IMR-90 (cell line): ENCODE measurements around the gene IFNA14. TPM values are rescaled to one million over a fixed set of nuclear protein-coding genes. Genes with fewer than 3 reads are reported as not detected.
"Not testable (repeated sequence)": the region's sequence is repeated elsewhere in the genome, so short reads cannot be mapped to it uniquely, and the experiment has no call there.

Experiments
- ATAC-seq: fragments of 200-7000 bp; cut with Tn5 transposase; 2 replicates; pipeline ENCODE4 v1.9.1; 2020; ENCODE audit warnings: low read depth, mild to moderate bottlenecking, moderate library complexity
- BruUV-seq: library from RNA; stranded (reverse); fragments of 400-500 nt; replicated peaks from 2 replicates; lab custom pipeline; 2021; lab: Mats Ljungman, UMichigan
- CTCF ChIA-PET: fragments of 300-600 bp; formaldehyde crosslinking; extraction: SDS; loops from one replicate; lab custom pipeline; 2021; ENCODE audit warnings: antibody characterized with exemption; lab: Yijun Ruan, JAX
- POLR2A ChIA-PET: fragments of 300-600 bp; sonication (Branson Sonifier 250); formaldehyde crosslinking; loops from one replicate; lab custom pipeline; 2022; ENCODE audit warnings: antibody characterized with exemption; ENCODE audit not compliant: unreplicated experiment; lab: Charles Lee
- DNase-seq: peaks from one replicate; pipeline ENCODE4 v3.0.0; 2013
- H2AFZ ChIP-seq: replicated peaks from 2 replicates; pipeline ENCODE3; 2013; ENCODE audit warnings: low read length, mild to moderate bottlenecking; ENCODE audit not compliant: poor library complexity
- H2AK5ac ChIP-seq: 2 replicates; pipeline ENCODE4 v1.6.1; 2013; ENCODE audit warnings: low read depth, low read length, inconsistent platforms
- H2AK9ac ChIP-seq: replicated peaks from 2 replicates; pipeline ENCODE3; 2013; ENCODE audit warnings: mild to moderate bottlenecking, low read depth, low read length, moderate library complexity; ENCODE audit not compliant: poor library complexity
- H2BK120ac ChIP-seq: 2 replicates; pipeline ENCODE4 v1.6.1; 2013; ENCODE audit warnings: low read depth, low read length, inconsistent platforms
- H2BK15ac ChIP-seq: 3 replicates; pipeline ENCODE4 v1.6.1; 2013; ENCODE audit warnings: low read depth, low read length, inconsistent platforms
- H2BK20ac ChIP-seq: 2 replicates; pipeline ENCODE4 v1.6.1; 2013; ENCODE audit warnings: low read depth, mild to moderate bottlenecking, inconsistent platforms, low read length, moderate library complexity
- H2BK5ac ChIP-seq: 2 replicates; pipeline ENCODE4 v1.6.1; 2013; ENCODE audit warnings: mild to moderate bottlenecking, low read depth, low read length, inconsistent platforms; ENCODE audit not compliant: poor library complexity, severe bottlenecking
- H3K14ac ChIP-seq: replicated peaks from 2 replicates; pipeline ENCODE4 v1.6.1; 2013; ENCODE audit warnings: low read depth, low read length, inconsistent platforms
- H3K18ac ChIP-seq: 2 replicates; pipeline ENCODE4 v1.6.1; 2013; ENCODE audit warnings: low read depth, low read length, control low read depth
- H3K23ac ChIP-seq: 2 replicates; pipeline ENCODE4 v1.6.1; 2013; ENCODE audit warnings: low read depth, low read length, inconsistent platforms
- H3K27ac ChIP-seq: 2 replicates; pipeline ENCODE4 v1.5.1; 2013; ENCODE audit warnings: mild to moderate bottlenecking, control low read depth, low read length; ENCODE audit not compliant: insufficient read depth
- H3K27me3 ChIP-seq: 2 replicates; pipeline ENCODE4 v1.6.1; 2013; ENCODE audit warnings: low read length; ENCODE audit not compliant: control insufficient read depth, insufficient read depth
- H3K36me3 ChIP-seq: 2 replicates; pipeline ENCODE4 v1.6.1; 2013; ENCODE audit warnings: low read length, mixed read lengths; ENCODE audit not compliant: control insufficient read depth, insufficient read depth
- H3K4ac ChIP-seq: 2 replicates; pipeline ENCODE4 v1.6.1; 2013; ENCODE audit warnings: low read depth, low read length, inconsistent platforms
- H3K4me1 ChIP-seq: 2 replicates; pipeline ENCODE4 v1.6.1; 2013; ENCODE audit warnings: low read length, mixed read lengths; ENCODE audit not compliant: control insufficient read depth, insufficient read depth
- H3K4me2 ChIP-seq: 2 replicates; pipeline ENCODE4 v1.6.1; 2013; ENCODE audit warnings: low read depth, mild to moderate bottlenecking, control low read depth, low read length, moderate library complexity
- H3K4me3 ChIP-seq: 2 replicates; pipeline ENCODE4 v1.5.1; 2013; ENCODE audit warnings: low read depth, mild to moderate bottlenecking, control low read depth, low read length, moderate library complexity; ENCODE audit not compliant: insufficient read depth
- H3K56ac ChIP-seq: 2 replicates; pipeline ENCODE4 v1.6.1; 2013; ENCODE audit warnings: low read length, inconsistent platforms; ENCODE audit not compliant: insufficient read depth; ENCODE audit errors: extremely low read depth
- H3K79me1 ChIP-seq, 2 experiments: 2 replicates each; pipeline ENCODE4 v1.6.1; 2013; ENCODE audit warnings: low read length in 2 of 2, inconsistent platforms in 1 of 2, low read depth in 1 of 2
- H3K9ac ChIP-seq: 2 replicates; pipeline ENCODE4 v1.6.1; 2013; ENCODE audit warnings: low read depth, low read length, control low read depth
- H3K9me1 ChIP-seq: 2 replicates; pipeline ENCODE4 v1.6.1; 2013; ENCODE audit warnings: low read length, inconsistent platforms; ENCODE audit not compliant: insufficient read depth
- H3K9me3 ChIP-seq: 2 replicates; pipeline ENCODE4 v1.6.1; 2013; ENCODE audit warnings: low read length; ENCODE audit not compliant: control insufficient read depth, insufficient read depth
- H4K20me1 ChIP-seq: 2 replicates; pipeline ENCODE4 v1.6.1; 2013; ENCODE audit warnings: low read length, inconsistent platforms; ENCODE audit not compliant: insufficient read depth
- H4K5ac ChIP-seq: 2 replicates; pipeline ENCODE4 v1.6.1; 2013; ENCODE audit warnings: mild to moderate bottlenecking, low read depth, low read length, control low read depth
- H4K8ac ChIP-seq, 2 experiments: 2 replicates each; pipeline ENCODE4 v1.6.1; 2013; ENCODE audit warnings: low read depth in 2 of 2, low read length in 2 of 2, control low read depth in 1 of 2, inconsistent platforms in 1 of 2
- H4K91ac ChIP-seq: 2 replicates; pipeline ENCODE4 v1.6.1; 2013; ENCODE audit warnings: low read depth, low read length, inconsistent platforms; ENCODE audit not compliant: insufficient read depth
- RAD21 ChIP-seq: IDR thresholded peaks from 2 replicates; pipeline ENCODE4 v1.6.1; 2012; ENCODE audit warnings: low read length, improper control_type of control experiment
- WGBS, 2 experiments: methylation state at CpG; one replicate each; pipeline versions ENCODE4 v1.1.5 to v1.1.7; 2013; ENCODE audit warnings: missing lambda C conversion rate in 2 of 2; ENCODE audit not compliant: insufficient read length in 1 of 2; ENCODE audit errors: extremely low coverage in 2 of 2; 5-methylcytosine and 5-hydroxymethylcytosine counted together
- dilution Hi-C: fragments of 300-500 bp; cut with HindIII; formaldehyde crosslinking; loops from one replicate; pipeline ENCODE4 v1.14.3; 2018; ENCODE audit warnings: low sequenced_read_pairs; ENCODE audit not compliant: unreplicated experiment
- in situ Hi-C: fragments of 300-500 bp; cut with MboI; formaldehyde crosslinking; loops from 3 replicates; pipeline ENCODE4 v1.14.3; 2019; ENCODE audit warnings: low sequenced_read_pairs, inconsistent platforms, mixed read lengths
- intact Hi-C: fragments of 100-400 bp; cut with micrococcal nuclease; formaldehyde crosslinking; loops from 2 replicates; pipeline ENCODE4 v1.10.0; 2022
- polyA plus RNA-seq, 3 experiments: library from polyadenylated mRNA; depleted of rRNA; stranded (reverse); fragments of >200 nt; gene quantifications; 2 replicates each; pipeline ENCODE4 v1.2.3, GENCODE V29; 2012; ENCODE audit warnings: low replicate concordance in 1 of 3
- total RNA-seq: library from RNA; depleted of rRNA; stranded (reverse); fragments of >200 nt; gene quantifications from 2 replicates; pipeline ENCODE4 v1.2.3, GENCODE V29; 2012
- TF ChIP-seq, protein P1 (sequence below): conservative IDR thresholded peaks from 2 replicates; pipeline ENCODE4 v1.5.1; 2012; ENCODE audit warnings: mild to moderate bottlenecking, low read depth, low read length, improper control_type of control experiment

Gene IFNA14
- total and polyA plus RNA-seq, 2 of the 4 experiments (the other 2 are of a cell fraction), result not detected

GRCh38 chr9:21213411-21214326 is 26.1 kb downstream of the IFNA14 start:
- H3K4me3 ChIP-seq, H2BK15ac ChIP-seq, H3K27me3 ChIP-seq, H3K9me3 ChIP-seq, H3K4ac ChIP-seq, H3K36me3 ChIP-seq, H2BK20ac ChIP-seq, H4K8ac ChIP-seq, H3K4me2 ChIP-seq, H3K9me1 ChIP-seq, H3K9ac ChIP-seq, H4K20me1 ChIP-seq, H2BK5ac ChIP-seq, dilution Hi-C loops, intact Hi-C loops, BruUV-seq, H3K14ac ChIP-seq, H2AFZ ChIP-seq, H4K5ac ChIP-seq, H2BK120ac ChIP-seq, H4K91ac ChIP-seq, H3K27ac ChIP-seq, POLR2A ChIA-PET, H3K79me1 ChIP-seq, CTCF ChIA-PET, H2AK5ac ChIP-seq, H3K4me1 ChIP-seq, H3K18ac ChIP-seq, H2AK9ac ChIP-seq, H3K23ac ChIP-seq, H3K56ac ChIP-seq: not testable (repeated sequence)
- no CpG with 5 or more reads among the region's 5 CpGs for WGBS, 2 experiments
- ATAC-seq, result peak; percentile 59; the same call in 1 of the 2 replicates
- in situ Hi-C loops, result loop anchor here (25.0 kb wide), 1 partner anchor 574 kb away; no protein-coding TSS in a partner anchor
- DNase-seq, result peak; percentile 0
- TF ChIP-seq, protein P1, sequence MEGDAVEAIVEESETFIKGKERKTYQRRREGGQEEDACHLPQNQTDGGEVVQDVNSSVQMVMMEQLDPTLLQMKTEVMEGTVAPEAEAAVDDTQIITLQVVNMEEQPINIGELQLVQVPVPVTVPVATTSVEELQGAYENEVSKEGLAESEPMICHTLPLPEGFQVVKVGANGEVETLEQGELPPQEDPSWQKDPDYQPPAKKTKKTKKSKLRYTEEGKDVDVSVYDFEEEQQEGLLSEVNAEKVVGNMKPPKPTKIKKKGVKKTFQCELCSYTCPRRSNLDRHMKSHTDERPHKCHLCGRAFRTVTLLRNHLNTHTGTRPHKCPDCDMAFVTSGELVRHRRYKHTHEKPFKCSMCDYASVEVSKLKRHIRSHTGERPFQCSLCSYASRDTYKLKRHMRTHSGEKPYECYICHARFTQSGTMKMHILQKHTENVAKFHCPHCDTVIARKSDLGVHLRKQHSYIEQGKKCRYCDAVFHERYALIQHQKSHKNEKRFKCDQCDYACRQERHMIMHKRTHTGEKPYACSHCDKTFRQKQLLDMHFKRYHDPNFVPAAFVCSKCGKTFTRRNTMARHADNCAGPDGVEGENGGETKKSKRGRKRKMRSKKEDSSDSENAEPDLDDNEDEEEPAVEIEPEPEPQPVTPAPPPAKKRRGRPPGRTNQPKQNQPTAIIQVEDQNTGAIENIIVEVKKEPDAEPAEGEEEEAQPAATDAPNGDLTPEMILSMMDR, result peak; percentile 44
- TF ChIP-seq RAD21, result peak; percentile 27; the same call in 1 of the 2 replicates

DNA sequence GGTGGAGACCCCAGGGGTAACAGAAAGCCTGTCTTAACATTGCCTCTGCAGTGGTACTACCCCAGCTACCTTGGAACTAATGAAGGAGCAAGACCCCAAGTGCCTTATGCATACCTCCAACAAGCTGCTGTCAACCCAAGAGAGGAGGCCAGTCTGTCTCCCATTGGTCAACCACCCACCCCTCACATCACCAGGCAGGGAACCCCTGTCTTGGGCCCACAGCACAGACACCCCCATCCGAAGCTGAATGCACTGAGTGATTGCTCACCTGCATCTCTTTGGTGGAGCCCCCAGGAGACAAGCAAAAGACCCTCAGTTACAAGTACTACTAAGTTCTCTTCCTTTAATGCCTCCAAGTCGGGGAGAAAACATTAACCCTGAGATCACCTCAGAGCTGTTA is 27.6 kb downstream of the IFNA14 start:
- H3K56ac ChIP-seq, H4K8ac ChIP-seq, H2AK9ac ChIP-seq, H2BK120ac ChIP-seq, H3K4me1 ChIP-seq, H2AFZ ChIP-seq, H3K14ac ChIP-seq, H3K36me3 ChIP-seq, ATAC-seq, H4K5ac ChIP-seq, H3K79me1 ChIP-seq, H3K4ac ChIP-seq, H3K9me3 ChIP-seq, H3K23ac ChIP-seq, H2BK5ac ChIP-seq, H2BK20ac ChIP-seq, H3K27me3 ChIP-seq, H4K20me1 ChIP-seq, H3K4me2 ChIP-seq, intact Hi-C loops, dilution Hi-C loops, H2BK15ac ChIP-seq, H3K18ac ChIP-seq, H3K27ac ChIP-seq, H3K9me1 ChIP-seq, DNase-seq, H4K91ac ChIP-seq, H3K4me3 ChIP-seq, H2AK5ac ChIP-seq, CTCF ChIA-PET, H3K9ac ChIP-seq, POLR2A ChIA-PET, BruUV-seq: not testable (repeated sequence)
- in situ Hi-C loops, result loop anchor here (25.0 kb wide), 1 partner anchor 575 kb away; no protein-coding TSS in a partner anchor
- WGBS, 2 experiments, result 0% methylated on average over 1 of the region's 2 CpGs; no CpG with 5 or more reads in 1 of the 2 experiments
